RWPE2 (cell line): ENCODE results near the gene LCN2.

ENCODE experiments used
- ATAC-seq: fragments of 200-7000 bp; cut with Tn5 transposase; 3 replicates; pipeline ENCODE4 v1.9.1; 2021; ENCODE audit warnings: low read depth
- DNase-seq: peaks from one replicate; pipeline ENCODE4 v3.0.0-alpha.2; 2020; ENCODE audit warnings: low spot score
- H3K27ac ChIP-seq: fragments of 450-650 bp; 2 replicates; pipeline ENCODE4 v1.5.1; 2017; ENCODE audit warnings: mild to moderate bottlenecking; ENCODE audit not compliant: poor library complexity, severe bottlenecking
- H3K27me3 ChIP-seq: fragments of 250-450 bp; sonication (Bioruptor Pico); 2 replicates; pipeline ENCODE4 v1.5.1; 2021; ENCODE audit warnings: mild to moderate bottlenecking, moderate library complexity; ENCODE audit not compliant: insufficient read depth, poor library complexity, severe bottlenecking
- H3K36me3 ChIP-seq: fragments of 250-450 bp; sonication (Bioruptor Pico); 2 replicates; pipeline ENCODE4 v1.5.1; 2020; ENCODE audit warnings: low read depth, mild to moderate bottlenecking, moderate library complexity
- H3K4me1 ChIP-seq: fragments of 250-450 bp; sonication (Bioruptor Pico); 2 replicates; pipeline ENCODE4 v1.5.1; 2021; ENCODE audit warnings: mild to moderate bottlenecking, moderate library complexity; ENCODE audit not compliant: insufficient read depth, poor library complexity, severe bottlenecking
- H3K4me3 ChIP-seq: fragments of 250-450 bp; sonication (Bioruptor Pico); 2 replicates; pipeline ENCODE4 v1.5.1; 2021; ENCODE audit warnings: mild to moderate bottlenecking, moderate library complexity; ENCODE audit not compliant: severe bottlenecking
- H3K9me3 ChIP-seq: fragments of 250-450 bp; sonication (Bioruptor Pico); 2 replicates; pipeline ENCODE4 v1.5.1; 2021; ENCODE audit warnings: mild to moderate bottlenecking, moderate library complexity; ENCODE audit not compliant: severe bottlenecking
- CTCF ChIP-seq: fragments of 450-650 bp; IDR thresholded peaks from one replicate; pipeline ENCODE4 v1.5.1; 2017; ENCODE audit warnings: mild to moderate bottlenecking, moderate library complexity; ENCODE audit not compliant: poor library complexity, severe bottlenecking

LCN2 gene

GRCh38 chr9:128121924-128122808 lies 27.1 kb upstream of the LCN2 start:
- H3K9me3 ChIP-seq = no peaks in the 10 kb centered on the region
- H3K4me3 ChIP-seq = no peak overlapping the region
- no peak overlapping the region for H3K27ac ChIP-seq
- peak; percentile 65 for DNase-seq
- peaks cover 6% of the 10 kb centered on the region for H3K4me1 ChIP-seq
- H3K36me3 ChIP-seq = peaks cover 15% of the 10 kb centered on the region
- ATAC-seq = no peak
- no peaks in the 10 kb centered on the region for H3K27me3 ChIP-seq
- no peak for TF ChIP-seq CTCF

GRCh38 chr9:128122809-128123175 lies 26.5 kb upstream of the LCN2 start:
- H3K27me3 ChIP-seq = no peaks in the 10 kb centered on the region
- no peaks in the 10 kb centered on the region for H3K9me3 ChIP-seq
- no peak for TF ChIP-seq CTCF
- H3K27ac ChIP-seq = no peak overlapping the region
- ATAC-seq (no peak), DNase-seq (no peak)
- peaks cover 6% of the 10 kb centered on the region for H3K4me1 ChIP-seq
- H3K4me3 ChIP-seq = no peak overlapping the region
- H3K36me3 ChIP-seq = peaks cover 15% of the 10 kb centered on the region

GRCh38 chr9:128123451-128124080 lies 25.7 kb upstream of the LCN2 start:
- Histone ChIP-seq H3K4me1 (peaks cover 6% of the 10 kb centered on the region), H3K27me3 (no peaks in the 10 kb centered on the region), H3K27ac (no peak overlapping the region), H3K9me3 (no peaks in the 10 kb centered on the region), H3K36me3 (peaks cover 15% of the 10 kb centered on the region), H3K4me3 (no peak overlapping the region)
- ATAC-seq (no peak), DNase-seq (peak; percentile 61)
- no peak for TF ChIP-seq CTCF

- no peak overlapping the region for H3K4me3 ChIP-seq
- no peak for TF ChIP-seq CTCF
- no peaks in the 10 kb centered on the region for H3K27me3 ChIP-seq
- DNase-seq (peak; percentile 24), ATAC-seq (no peak)
- H3K4me1 ChIP-seq = peaks cover 6% of the 10 kb centered on the region
- peaks cover 15% of the 10 kb centered on the region for H3K36me3 ChIP-seq
- H3K27ac ChIP-seq = no peak overlapping the region
- no peaks in the 10 kb centered on the region for H3K9me3 ChIP-seq
Observed at GRCh38 chr9:128124451-128124850, 24.8 kb upstream of the LCN2 start.
